Dedifferentiated amniotic fluid mesenchymal stem cell (primary cell): Measurements from ENCODE around the gene LRRTM2.

ENCODE experiments used
- DNase-seq: peaks from one replicate; pipeline ENCODE4 v3.0.0-alpha.2; 2016; ENCODE audit errors: extremely low spot score

The LRRTM2 gene

GRCh38 chr5:138884094-138884493, 9.0 kb upstream of the LRRTM2 start:
- DNase-seq, result no peak

- DNase-seq, result no peak
These were observed 8.1 kb upstream of the LRRTM2 start for GRCh38 chr5:138883211-138883610.

- no peak for DNase-seq
These were observed 3.5 kb upstream of the LRRTM2 start for GRCh38 chr5:138878437-138879235.

- DNase-seq, result no peak
These were observed 1.7 kb upstream of the LRRTM2 start for GRCh38 chr5:138876811-138877210.

- DNase-seq, result no peak
These were observed 811 bp upstream of the LRRTM2 start for GRCh38 chr5:138875946-138876345.

GRCh38 chr5:138875552-138875875, 379 bp upstream of the LRRTM2 start:
- no peak for DNase-seq

- DNase-seq, result no peak
These were observed 894 bp downstream of the LRRTM2 start for GRCh38 chr5:138874241-138874640.

- DNase-seq, result no peak
These were observed 1.5 kb downstream of the LRRTM2 start for GRCh38 chr5:138873466-138874221.

GRCh38 chr5:138872841-138873465, 2.2 kb downstream of the LRRTM2 start:
- DNase-seq, result no peak

- DNase-seq, result no peak
These were observed 4.5 kb downstream of the LRRTM2 start for GRCh38 chr5:138870611-138871010.

- no peak for DNase-seq
These were observed 5.2 kb downstream of the LRRTM2 start for GRCh38 chr5:138869763-138870500.

- DNase-seq, result no peak
These were observed 6.1 kb downstream of the LRRTM2 start for GRCh38 chr5:138869038-138869437.

- no peak for DNase-seq
These were observed 8.1 kb downstream of the LRRTM2 start for GRCh38 chr5:138867011-138867410.

GRCh38 chr5:138853132-138853531, 22.0 kb downstream of the LRRTM2 start:
- DNase-seq, result no peak

- no peak for DNase-seq
These were observed 24.2 kb downstream of the LRRTM2 start for GRCh38 chr5:138850865-138851435.

GRCh38 chr5:138849882-138850281, 25.3 kb downstream of the LRRTM2 start:
- no peak for DNase-seq

GRCh38 chr5:138849439-138849838, 25.7 kb downstream of the LRRTM2 start:
- no peak for DNase-seq

- peak; percentile 73 for DNase-seq
These were observed 30.2 kb downstream of the LRRTM2 start for GRCh38 chr5:138844812-138845513.

- no peak for DNase-seq
These were observed 31.0 kb downstream of the LRRTM2 start for GRCh38 chr5:138844125-138844461.

- no peak for DNase-seq
These were observed 31.6 kb downstream of the LRRTM2 start for GRCh38 chr5:138843316-138844124.
